AG04449 (cell line): ENCODE measurements around the gene COIL.
"Not testable (repeated sequence)": the region's sequence is repeated elsewhere in the genome, so short reads cannot be mapped to it uniquely, and the experiment has no call there.

Source experiments
- CTCF ChIA-PET: fragments of 350-600 bp; formaldehyde crosslinking; extraction: SDS; loops from one replicate; lab custom pipeline; 2021; ENCODE audit warnings: antibody characterized with exemption; lab: Yijun Ruan, JAX
- POLR2A ChIA-PET: fragments of 400-600, 350-600 bp; formaldehyde crosslinking; extraction: SDS; loops from one replicate; lab custom pipeline; 2020; ENCODE audit warnings: antibody characterized with exemption, inconsistent platforms; lab: Yijun Ruan, JAX
- DNase-seq: peaks from one replicate; pipeline ENCODE4 v3.0.0-alpha.2; 2010; ENCODE audit warnings: low read depth, low spot score
- H3K4me3 ChIP-seq: 2 replicates; pipeline ENCODE4 v1.5.1; 2011; ENCODE audit warnings: low read depth, mild to moderate bottlenecking, control low read depth, low read length
- CTCF ChIP-seq: IDR thresholded peaks from one replicate; pipeline ENCODE4 v1.5.1; 2011; ENCODE audit warnings: mild to moderate bottlenecking, moderate library complexity, low read length, control low read depth, inconsistent platforms; ENCODE audit not compliant: insufficient read depth; ENCODE audit errors: missing control alignments

Gene COIL

GRCh38 chr17:56939869-56940484, 20.9 kb downstream of the COIL start:
- no peak overlapping the region for H3K4me3 ChIP-seq
- peak; percentile 25 for TF ChIP-seq CTCF
- CTCF ChIA-PET: interaction anchor here (0.8 to 8.8 kb wide), 19 partner anchors 9 to 224 kb away, joined by 3 to 258 read pairs (median 4); partner anchors contain the start of gene COIL
- POLR2A ChIA-PET: no interaction called here
- no peak for DNase-seq

DNA sequence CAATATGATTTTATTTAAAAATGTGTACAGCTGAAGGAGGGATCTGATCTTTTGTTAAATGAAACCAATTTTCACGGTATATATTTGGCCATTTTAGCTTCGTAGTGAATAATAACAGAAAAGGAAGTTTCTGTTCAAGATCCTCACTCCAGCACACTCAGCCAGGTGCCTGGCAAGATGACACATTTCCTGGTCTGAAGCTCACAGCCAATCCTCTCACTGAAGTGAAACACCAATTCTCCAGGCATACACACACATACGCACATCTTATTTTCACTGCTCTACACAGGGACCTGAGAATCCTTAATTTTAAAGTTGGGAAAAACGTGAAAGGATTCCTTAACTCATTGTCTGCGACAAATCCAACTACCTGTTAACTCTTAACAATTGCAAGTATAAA, 22.6 kb downstream of the COIL start:
- POLR2A ChIA-PET, DNase-seq, H3K4me3 ChIP-seq: not testable (repeated sequence)
- CTCF ChIA-PET: interaction anchor here (0.9 to 1.1 kb wide), 2 partner anchors 115 to 119 kb away, joined by 3 to 13 read pairs; no protein-coding TSS in a partner anchor

- POLR2A ChIA-PET: no interaction called here
- no peak overlapping the region for H3K4me3 ChIP-seq
- CTCF ChIA-PET: interaction anchor here (0.9 to 2.3 kb wide), 3 partner anchors 114 to 118 kb away, joined by 3 to 38 read pairs (median 13); no protein-coding TSS in a partner anchor
- TF ChIP-seq CTCF: no peak
- DNase-seq: no peak
Measured at GRCh38 chr17:56937687-56938086, 23.2 kb downstream of the COIL start.

DNA sequence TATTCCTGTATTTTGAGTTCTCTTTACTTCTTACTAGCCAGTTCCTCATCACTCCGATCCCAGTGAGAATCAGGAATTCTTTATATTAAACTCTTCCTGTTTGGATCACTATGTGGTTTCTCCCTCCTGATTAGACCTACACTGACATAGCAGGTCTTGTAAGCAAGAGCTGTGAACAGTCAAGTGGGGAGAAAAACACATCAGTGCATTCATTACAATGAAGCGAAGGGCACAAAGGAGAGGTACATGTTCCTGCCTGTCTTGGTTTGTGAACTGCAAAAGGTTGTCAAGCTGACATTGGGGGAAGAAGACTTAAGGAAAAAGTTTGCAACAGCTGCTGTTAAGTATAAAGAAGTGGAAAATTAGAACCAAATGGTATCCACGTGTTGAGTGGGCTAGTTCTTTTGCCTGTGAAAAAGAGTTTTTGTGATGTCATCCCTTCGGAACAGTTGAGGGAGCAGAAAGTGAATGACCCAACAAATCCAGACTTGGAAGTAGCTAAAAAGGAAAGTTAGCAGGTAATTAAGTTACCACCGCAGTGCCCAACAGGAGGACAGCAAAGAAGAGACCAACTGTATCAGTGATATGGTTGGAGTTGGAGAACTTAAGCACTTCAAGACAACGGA, 24.0 kb downstream of the COIL start:
- no peak for TF ChIP-seq CTCF
- ChIA-PET POLR2A (interaction anchor here (1.5 kb wide), 1 partner anchor 23 kb away, joined by 3 read pairs; the partner anchor contains the start of gene TRIM25), CTCF (interaction anchor here (0.8 to 2.3 kb wide), 6 partner anchors 9 to 122 kb away, joined by 3 to 38 read pairs (median 4); no protein-coding TSS in a partner anchor)
- no peak overlapping the region for H3K4me3 ChIP-seq
- no peak for DNase-seq

GRCh38 chr17:56935461-56935860, 25.4 kb downstream of the COIL start:
- ChIA-PET POLR2A (no interaction called here), CTCF (interaction anchor here (1.4 to 2.3 kb wide), 2 partner anchors 116 to 121 kb away, joined by 4 to 38 read pairs; no protein-coding TSS in a partner anchor)
- no peak for TF ChIP-seq CTCF

DNA sequence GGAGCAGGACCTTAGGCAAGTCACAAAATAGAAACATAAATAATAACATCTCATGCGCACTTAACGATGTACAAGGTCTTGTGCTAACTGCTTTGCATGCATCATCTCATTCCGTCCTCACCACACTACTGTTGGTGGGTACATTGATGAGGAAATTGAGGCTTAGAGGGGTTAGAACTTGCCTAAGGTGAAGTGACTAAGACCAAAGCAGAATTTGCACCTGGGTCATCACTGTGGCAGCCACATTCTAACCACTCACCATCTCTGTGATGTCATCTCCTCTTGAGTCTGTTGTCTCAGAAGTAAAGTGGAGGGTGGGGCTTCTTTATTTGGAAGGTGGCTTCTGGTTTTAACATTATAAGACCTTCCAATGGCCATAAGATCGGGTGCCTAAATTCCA, 26.6 kb downstream of the COIL start:
- DNase-seq: no peak
- ChIA-PET CTCF (interaction anchor here (7.8 kb wide), 1 partner anchor 115 kb away, joined by 48 read pairs; no protein-coding TSS in a partner anchor), POLR2A (no interaction called here)
- no peak for TF ChIP-seq CTCF
- no peak overlapping the region for H3K4me3 ChIP-seq

More at GRCh38 chr17:56935461-56935860, 25.4 kb downstream of the COIL start:
- no peak overlapping the region for H3K4me3 ChIP-seq
- no peak for DNase-seq
